Calu3 (cell line): Measurements from ENCODE around the gene KLK4. TPM values are rescaled to one million over a fixed set of nuclear protein-coding genes. Genes with fewer than 3 reads are reported as not detected.

Source experiments
- BruUV-seq: library from RNA; stranded (reverse); fragments of 400-500 nt; replicated peaks from 2 replicates; lab custom pipeline; 2021; lab: Mats Ljungman, UMichigan
- CTCF ChIA-PET: fragments of 300-600 bp; sonication (Branson Sonifier 250); formaldehyde crosslinking; loops from one replicate; lab custom pipeline; 2022; ENCODE audit warnings: antibody characterized with exemption; lab: Charles Lee
- DNase-seq: peaks from one replicate; pipeline ENCODE4 v3.0.0; 2022
- H3K27ac Mint-ChIP-seq: one replicate; pipeline ENCODE4 v1.8.0; 2022; ENCODE audit warnings: mixed read lengths; ENCODE audit not compliant: unreplicated experiment
- H3K27me3 Mint-ChIP-seq: one replicate; pipeline ENCODE4 v1.8.0; 2022; ENCODE audit warnings: mixed read lengths; ENCODE audit not compliant: unreplicated experiment
- H3K36me3 Mint-ChIP-seq: one replicate; pipeline ENCODE4 v1.8.0; 2022; ENCODE audit warnings: mild to moderate bottlenecking, moderate library complexity, mixed read lengths; ENCODE audit not compliant: insufficient read depth, unreplicated experiment
- H3K4me1 Mint-ChIP-seq: one replicate; pipeline ENCODE4 v1.8.0; 2022; ENCODE audit warnings: mild to moderate bottlenecking, low read depth, mixed read lengths; ENCODE audit not compliant: unreplicated experiment
- H3K4me3 Mint-ChIP-seq: one replicate; pipeline ENCODE4 v1.8.0; 2022; ENCODE audit warnings: mild to moderate bottlenecking, low read depth, moderate library complexity, mixed read lengths; ENCODE audit not compliant: unreplicated experiment
- H3K9me3 Mint-ChIP-seq: one replicate; pipeline ENCODE4 v1.8.0; 2022; ENCODE audit warnings: low read depth, mixed read lengths; ENCODE audit not compliant: unreplicated experiment
- intact Hi-C: fragments of 100-400 bp; cut with micrococcal nuclease; formaldehyde crosslinking; loops from one replicate; pipeline ENCODE4 v1.10.0; 2022; ENCODE audit not compliant: unreplicated experiment
- total RNA-seq: library from RNA; stranded (reverse); gene quantifications from 2 replicates; pipeline ENCODE4 v1.2.3, GENCODE V29; 2022
- TF ChIP-seq, protein P1 (sequence below): fragments of 200-600 bp; IDR thresholded peaks from one replicate; pipeline ENCODE4 v1.8.0; 2022; ENCODE audit warnings: antibody characterized with exemption; ENCODE audit not compliant: unreplicated experiment

The KLK4 gene
- total RNA-seq, 1 experiment from 2014 or later = not detected

DNA sequence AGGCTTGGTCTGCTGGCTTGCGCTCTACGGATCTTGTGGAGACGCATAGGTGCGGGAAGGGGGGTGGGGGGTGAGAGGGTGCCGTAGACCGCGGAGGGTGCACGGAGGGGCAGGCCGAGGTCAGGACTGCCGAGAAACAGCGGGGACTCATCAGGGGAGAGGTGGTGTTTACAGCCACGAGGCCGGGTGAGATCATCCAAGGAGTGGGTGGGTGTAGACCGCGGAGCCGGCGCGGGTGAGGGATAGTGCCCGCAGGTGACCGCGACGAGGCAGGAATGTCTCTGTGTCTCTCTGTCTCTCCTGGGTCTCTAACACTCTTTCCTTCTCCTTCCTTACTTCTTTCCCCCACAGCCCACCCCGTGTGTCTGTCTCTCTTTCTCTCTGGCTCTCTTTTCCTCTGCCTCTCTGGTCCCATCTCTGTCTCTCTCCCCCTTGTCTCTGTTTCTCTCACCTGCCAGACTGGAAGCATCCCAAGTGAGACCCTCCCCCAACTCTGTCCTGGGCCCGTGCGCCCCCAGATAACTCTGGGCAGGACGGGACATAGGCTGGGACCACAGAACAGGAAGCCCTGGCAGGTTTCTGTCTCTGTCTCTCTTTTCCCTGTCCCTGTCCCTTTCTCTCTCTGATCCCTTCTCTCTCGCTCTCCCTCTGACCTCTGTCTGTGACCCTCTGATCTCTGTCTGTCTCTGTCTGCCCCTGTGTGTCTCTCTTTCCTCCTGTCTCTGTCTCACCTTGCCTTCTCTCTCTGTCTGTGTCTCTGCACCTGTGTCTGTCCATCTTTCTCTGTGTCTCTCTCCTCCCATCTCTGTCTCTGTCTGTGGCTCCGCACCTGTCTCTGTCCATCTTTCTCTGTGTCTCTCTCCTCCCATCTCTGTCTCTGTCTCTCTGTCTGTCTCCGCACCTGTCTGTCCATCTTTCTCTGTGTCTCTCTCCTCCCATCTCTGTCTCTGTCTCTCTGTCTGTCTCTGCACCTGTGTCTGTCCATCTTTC, 1.8 kb upstream of the KLK4 start:
- no peak overlapping the region for H3K4me3 Mint-ChIP-seq
- no TSS peak for BruUV-seq
- no peaks in the 10 kb centered on the region for H3K4me1 Mint-ChIP-seq
- no peak overlapping the region for H3K27ac Mint-ChIP-seq
- intact Hi-C loops = no loop called here
- CTCF ChIA-PET = interaction anchor here (0.7 to 1.9 kb wide), 2 partner anchors 9 to 108 kb away, joined by 3 to 18 read pairs; no protein-coding TSS in a partner anchor
- H3K9me3 Mint-ChIP-seq = no peaks in the 10 kb centered on the region
- H3K36me3 Mint-ChIP-seq = no peaks in the 10 kb centered on the region
- peaks cover 13% of the 10 kb centered on the region for H3K27me3 Mint-ChIP-seq
- DNase-seq = no peak
- TF ChIP-seq, protein P1, sequence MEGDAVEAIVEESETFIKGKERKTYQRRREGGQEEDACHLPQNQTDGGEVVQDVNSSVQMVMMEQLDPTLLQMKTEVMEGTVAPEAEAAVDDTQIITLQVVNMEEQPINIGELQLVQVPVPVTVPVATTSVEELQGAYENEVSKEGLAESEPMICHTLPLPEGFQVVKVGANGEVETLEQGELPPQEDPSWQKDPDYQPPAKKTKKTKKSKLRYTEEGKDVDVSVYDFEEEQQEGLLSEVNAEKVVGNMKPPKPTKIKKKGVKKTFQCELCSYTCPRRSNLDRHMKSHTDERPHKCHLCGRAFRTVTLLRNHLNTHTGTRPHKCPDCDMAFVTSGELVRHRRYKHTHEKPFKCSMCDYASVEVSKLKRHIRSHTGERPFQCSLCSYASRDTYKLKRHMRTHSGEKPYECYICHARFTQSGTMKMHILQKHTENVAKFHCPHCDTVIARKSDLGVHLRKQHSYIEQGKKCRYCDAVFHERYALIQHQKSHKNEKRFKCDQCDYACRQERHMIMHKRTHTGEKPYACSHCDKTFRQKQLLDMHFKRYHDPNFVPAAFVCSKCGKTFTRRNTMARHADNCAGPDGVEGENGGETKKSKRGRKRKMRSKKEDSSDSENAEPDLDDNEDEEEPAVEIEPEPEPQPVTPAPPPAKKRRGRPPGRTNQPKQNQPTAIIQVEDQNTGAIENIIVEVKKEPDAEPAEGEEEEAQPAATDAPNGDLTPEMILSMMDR = no peak

DNA sequence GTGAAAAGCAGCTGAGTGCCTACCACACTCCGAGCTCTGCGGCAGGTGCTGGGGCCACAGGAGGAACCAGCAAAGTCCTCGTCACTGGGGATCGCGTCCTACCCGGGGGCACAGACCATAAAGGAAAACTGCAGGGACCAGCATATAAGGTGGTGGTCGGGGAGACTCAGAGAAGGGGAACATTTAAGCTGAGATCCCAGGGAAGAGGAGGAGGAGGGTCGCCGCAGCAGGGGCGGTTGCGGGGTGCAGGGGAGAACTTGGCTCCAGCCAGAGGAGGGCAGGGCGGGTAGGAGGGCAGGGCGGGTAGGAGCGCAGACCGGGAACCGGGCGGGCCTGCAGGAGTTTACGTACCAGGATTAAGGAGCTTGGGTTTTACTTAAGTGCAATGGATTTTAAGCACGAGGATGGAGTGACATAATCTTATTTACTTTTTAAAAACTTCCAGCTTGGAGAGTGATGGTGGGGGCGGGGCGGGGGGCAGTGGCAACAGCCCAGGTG, 956 bp upstream of the KLK4 start:
- Mint-ChIP-seq H3K36me3 (no peaks in the 10 kb centered on the region), H3K4me1 (no peaks in the 10 kb centered on the region), H3K27ac (no peak overlapping the region), H3K27me3 (peaks cover 8% of the 10 kb centered on the region), H3K4me3 (no peak overlapping the region), H3K9me3 (no peaks in the 10 kb centered on the region)
- DNase-seq = no peak
- intact Hi-C loops = no loop called here
- TF ChIP-seq, protein P1 = no peak
- no TSS peak for BruUV-seq
- CTCF ChIA-PET = interaction anchor here (0.6 to 1.9 kb wide), 3 partner anchors 10 to 109 kb away, joined by 3 to 18 read pairs (median 6); no protein-coding TSS in a partner anchor

DNA sequence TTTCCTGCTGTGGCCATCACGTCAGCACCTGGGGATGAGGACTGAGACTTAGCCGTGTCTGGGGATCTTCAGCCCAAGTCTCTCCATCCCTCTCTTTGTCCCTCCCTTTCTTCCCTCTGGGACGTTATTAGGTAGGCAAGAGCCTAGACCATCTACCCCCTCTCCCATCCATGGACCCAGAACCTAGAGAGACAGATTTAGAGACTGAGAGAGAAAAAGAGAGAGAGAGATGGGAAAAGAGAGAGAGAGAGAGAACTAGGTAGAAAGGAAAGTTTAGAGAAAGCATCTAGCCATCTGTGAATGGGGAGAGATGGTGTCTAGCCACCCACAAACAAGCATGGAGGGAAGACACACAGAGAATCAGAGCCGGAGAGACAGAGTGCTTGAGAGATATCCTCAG, 473 bp downstream of the KLK4 start:
- BruUV-seq = no TSS peak
- Mint-ChIP-seq H3K27me3 (no peaks in the 10 kb centered on the region), H3K36me3 (no peaks in the 10 kb centered on the region)

More for the DNA sequence above, 473 bp downstream of the KLK4 start:
- intact Hi-C loops = no loop called here
- Mint-ChIP-seq H3K27ac (no peak overlapping the region), H3K4me1 (no peaks in the 10 kb centered on the region), H3K9me3 (no peaks in the 10 kb centered on the region), H3K4me3 (no peak overlapping the region)
- CTCF ChIA-PET = interaction anchor here (1.3 kb wide), 1 partner anchor 11 kb away, joined by 7 read pairs; no protein-coding TSS in a partner anchor
- TF ChIP-seq, protein P1 = no peak
- no peak for DNase-seq
